Pancreas (tissue), 10 donors: ENCODE measurements around the gene SLC8A2. TPM values are rescaled to one million over a fixed set of nuclear protein-coding genes. Genes with fewer than 3 reads are reported as not detected.
"Not testable (repeated sequence)": the region's sequence is repeated elsewhere in the genome, so short reads cannot be mapped to it uniquely, and the experiment has no call there.

Experiments
- ATAC-seq, 4 donors: fragments of 200-7000 bp; cut with Tn5 transposase; one replicate each; pipeline versions ENCODE4 v1.8.0 to v1.9.1; 2020; ENCODE audit warnings: mild to moderate bottlenecking in 4 of 4, moderate library complexity in 4 of 4
- DNase-seq, 6 donors: peaks; one replicate each; pipeline ENCODE4 v3.0.0-alpha.2; 2020
- FAIRE-seq: peaks from 2 replicates; lab custom pipeline; 2012; peaks lifted over from hg19 to GRCh38; lab: Jason Lieb, UNC
- H3K27ac ChIP-seq, 4 donors: fragments of 200-600 bp; sonication (generic); 1 replicate in 3 of 4; 2 replicates in 1 of 4; pipeline versions ENCODE4 v1.5.0 to v1.8.0; 2020
- H3K27me3 ChIP-seq, 4 donors: fragments of 200-600 bp; one replicate each; pipeline ENCODE4 v1.8.0; 2021
- H3K36me3 ChIP-seq, 3 donors: fragments of 200-600 bp; sonication (generic) in 1 of 3; one replicate each; pipeline versions ENCODE4 v1.5.0 to v1.8.0; 2020 to 2021
- H3K4me1 ChIP-seq, 3 donors: fragments of 200-600 bp; one replicate each; pipeline ENCODE4 v1.8.0; 2021
- H3K4me3 ChIP-seq, 4 donors: fragments of 200-600 bp; sonication (generic) in 2 of 4; one replicate each; pipeline versions ENCODE4 v1.5.0 to v1.8.0; 2020 to 2021
- H3K9me3 ChIP-seq, 4 donors: fragments of 200-600 bp; one replicate each; pipeline ENCODE4 v1.8.0; 2021
- WGBS, 2 donors: extraction: QIAGEN DNeasy Blood & Tissue Kit; methylation state at CpG; one replicate each; pipeline ENCODE4 v1.1.7; 2013; 5-methylcytosine and 5-hydroxymethylcytosine counted together
- intact Hi-C, 3 donors: fragments of 100-400 bp; cut with DNase I; formaldehyde crosslinking; loops; one replicate each; pipeline versions ENCODE4 v1.11.1 to v1.14.2; 2022
- polyA plus RNA-seq, 2 donors: library from polyadenylated mRNA; stranded (reverse); fragments of 200-250 nt; gene quantifications; one replicate each; pipeline ENCODE4 v1.2.3, GENCODE V29; 2013
- total RNA-seq, 6 donors: library from RNA; stranded (reverse); fragmentation: NEBNext Ultra II Directional in 4 of 6; extraction: Animal tissue kit (Norgen Biotek cat#: 25700) in 4 of 6; gene quantifications; one replicate each; pipeline versions ENCODE4 v1.2.1 to v1.2.4, GENCODE V29; 2021 to 2023
- TF ChIP-seq, protein P1 (sequence below), 4 donors: fragments of 200-600 bp; sonication (generic) in 3 of 4; IDR thresholded peaks; one replicate each; pipeline versions ENCODE4 v1.5.0 to v1.8.0; 2021; ENCODE audit warnings: antibody characterized with exemption in 4 of 4
- donor health status: healthy with polysubstance abuse.
- donor health status: DM: no; HTN: no; CAD: no; lungs with moderate emphysema.
- donor health status: DM: no; HTN: no; CAD: no.
- donor health status: control.
- donor health status: control.
- donor health status: Bipolar disorder and iron deficiency.
- donor health status: DM: yes; HTN: yes; CAD: no.
- donor health status: DM: no; HTN: no; CAD: no.
- donor health status: DM: no; HTN: no; CAD: no.
- donor health status: DM: yes; HTN: yes; CAD: no.

SLC8A2 gene
- total and polyA plus RNA-seq, 8 donors, result 2.6 to 8.3 (median 6.3) TPM

DNA sequence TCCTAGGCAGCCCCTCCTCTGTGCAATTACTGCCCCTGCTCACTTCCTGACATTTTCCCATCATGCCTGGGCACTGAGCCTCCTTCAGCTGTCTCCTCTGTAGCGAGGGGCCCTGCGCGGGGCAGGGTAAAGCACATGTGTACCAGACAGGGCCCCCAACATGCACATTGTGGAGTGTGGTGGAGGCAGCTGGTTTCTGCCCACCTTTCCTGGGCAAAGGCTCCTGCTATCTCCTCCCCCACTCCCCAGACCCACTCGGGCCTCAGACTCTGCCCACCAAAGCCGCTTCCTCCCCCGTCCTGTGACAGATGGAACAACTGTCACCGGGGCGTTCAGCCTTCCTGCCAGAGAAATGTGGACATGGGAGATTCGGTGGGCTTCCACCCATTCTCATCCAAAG is 15.2 kb upstream of the SLC8A2 start:
- H3K36me3 ChIP-seq, result peaks cover 0 to 30% (median 6%) of the 10 kb centered on the region in 3 donors
- intact Hi-C loops, result no loop called here

DNA sequence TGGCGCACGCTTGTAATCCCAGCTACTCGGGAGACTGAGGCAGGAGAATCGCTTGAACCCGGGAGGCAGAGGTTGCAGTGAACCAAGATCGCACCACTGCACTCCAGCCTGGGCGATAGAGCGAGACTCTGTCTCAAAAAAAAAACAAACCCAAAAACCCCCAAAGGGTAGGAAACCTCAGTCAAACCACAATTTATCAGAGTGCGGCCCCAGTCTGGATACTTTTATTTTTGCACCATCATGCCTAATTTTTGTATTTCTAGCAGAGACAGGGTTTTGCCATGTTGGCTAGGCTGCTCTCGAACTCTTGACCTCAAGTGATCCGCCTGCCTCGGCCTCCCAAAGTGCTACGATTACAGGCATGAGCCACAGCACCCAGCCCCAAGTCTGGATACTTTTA is 14.5 kb upstream of the SLC8A2 start:
- H3K27me3 ChIP-seq, H3K9me3 ChIP-seq, DNase-seq, intact Hi-C loops, ATAC-seq, FAIRE-seq, H3K4me3 ChIP-seq, H3K4me1 ChIP-seq, H3K27ac ChIP-seq: not testable (repeated sequence)
- H3K36me3 ChIP-seq, result peaks cover 0 to 24% (median 5%) of the 10 kb centered on the region in 3 donors
- 91 to 93% methylated on average over 13 of the region's 13 CpGs for WGBS, 2 donors

More for the DNA sequence above, 15.2 kb upstream of the SLC8A2 start:
- DNase-seq (peak in 1 of 6 donors; percentile 51), ATAC-seq (no peak), FAIRE-seq (no peak)
- H3K27me3 ChIP-seq, result no peaks in the 10 kb centered on the region
- H3K27ac ChIP-seq, result no peak overlapping the region
- H3K4me3 ChIP-seq, result no peak overlapping the region
- no peaks in the 10 kb centered on the region for H3K9me3 ChIP-seq
- TF ChIP-seq, protein P1, sequence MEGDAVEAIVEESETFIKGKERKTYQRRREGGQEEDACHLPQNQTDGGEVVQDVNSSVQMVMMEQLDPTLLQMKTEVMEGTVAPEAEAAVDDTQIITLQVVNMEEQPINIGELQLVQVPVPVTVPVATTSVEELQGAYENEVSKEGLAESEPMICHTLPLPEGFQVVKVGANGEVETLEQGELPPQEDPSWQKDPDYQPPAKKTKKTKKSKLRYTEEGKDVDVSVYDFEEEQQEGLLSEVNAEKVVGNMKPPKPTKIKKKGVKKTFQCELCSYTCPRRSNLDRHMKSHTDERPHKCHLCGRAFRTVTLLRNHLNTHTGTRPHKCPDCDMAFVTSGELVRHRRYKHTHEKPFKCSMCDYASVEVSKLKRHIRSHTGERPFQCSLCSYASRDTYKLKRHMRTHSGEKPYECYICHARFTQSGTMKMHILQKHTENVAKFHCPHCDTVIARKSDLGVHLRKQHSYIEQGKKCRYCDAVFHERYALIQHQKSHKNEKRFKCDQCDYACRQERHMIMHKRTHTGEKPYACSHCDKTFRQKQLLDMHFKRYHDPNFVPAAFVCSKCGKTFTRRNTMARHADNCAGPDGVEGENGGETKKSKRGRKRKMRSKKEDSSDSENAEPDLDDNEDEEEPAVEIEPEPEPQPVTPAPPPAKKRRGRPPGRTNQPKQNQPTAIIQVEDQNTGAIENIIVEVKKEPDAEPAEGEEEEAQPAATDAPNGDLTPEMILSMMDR (IDR thresholded peaks at IDR 0.05), result no peak
- H3K4me1 ChIP-seq, result no peaks in the 10 kb centered on the region
- WGBS, 2 donors, result 84 to 87% methylated on average over 9 of the region's 9 CpGs

DNA sequence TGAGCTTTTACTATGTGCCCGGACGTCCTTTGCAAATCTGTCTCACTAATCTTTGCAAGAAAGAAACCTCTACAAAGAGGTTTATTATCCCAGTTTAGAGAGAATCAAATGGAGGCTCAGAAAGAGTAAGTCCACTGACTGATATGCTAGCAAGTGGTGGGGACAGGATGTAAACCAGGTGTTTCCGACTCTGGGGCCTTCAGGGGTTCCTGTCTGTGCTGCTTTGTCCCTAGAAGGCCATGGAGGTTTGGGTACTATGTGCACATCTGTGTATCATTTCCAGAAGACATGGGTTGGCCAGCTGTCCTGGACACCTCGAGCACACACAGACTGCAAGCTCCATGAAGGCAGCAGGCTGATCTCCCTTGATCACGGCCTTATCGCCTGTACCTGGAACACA is 13.5 kb upstream of the SLC8A2 start:
- no peaks in the 10 kb centered on the region for H3K4me1 ChIP-seq
- WGBS, 2 donors, result 87 to 94% methylated on average over 6 of the region's 6 CpGs
- DNase-seq (peak in 1 of 6 donors; percentile 17), ATAC-seq (no peak), FAIRE-seq (no peak)
- peaks cover 0 to 17% (median 0%) of the 10 kb centered on the region in 3 donors for H3K36me3 ChIP-seq
- H3K9me3 ChIP-seq, result no peaks in the 10 kb centered on the region
- no peaks in the 10 kb centered on the region for H3K27me3 ChIP-seq
- H3K27ac ChIP-seq, result peak overlapping the region in 1 of 4 donors; percentile 85
- TF ChIP-seq, protein P1 (IDR thresholded peaks at IDR 0.05), result no peak
- intact Hi-C loops, result no loop called here
- H3K4me3 ChIP-seq, result no peak overlapping the region

DNA sequence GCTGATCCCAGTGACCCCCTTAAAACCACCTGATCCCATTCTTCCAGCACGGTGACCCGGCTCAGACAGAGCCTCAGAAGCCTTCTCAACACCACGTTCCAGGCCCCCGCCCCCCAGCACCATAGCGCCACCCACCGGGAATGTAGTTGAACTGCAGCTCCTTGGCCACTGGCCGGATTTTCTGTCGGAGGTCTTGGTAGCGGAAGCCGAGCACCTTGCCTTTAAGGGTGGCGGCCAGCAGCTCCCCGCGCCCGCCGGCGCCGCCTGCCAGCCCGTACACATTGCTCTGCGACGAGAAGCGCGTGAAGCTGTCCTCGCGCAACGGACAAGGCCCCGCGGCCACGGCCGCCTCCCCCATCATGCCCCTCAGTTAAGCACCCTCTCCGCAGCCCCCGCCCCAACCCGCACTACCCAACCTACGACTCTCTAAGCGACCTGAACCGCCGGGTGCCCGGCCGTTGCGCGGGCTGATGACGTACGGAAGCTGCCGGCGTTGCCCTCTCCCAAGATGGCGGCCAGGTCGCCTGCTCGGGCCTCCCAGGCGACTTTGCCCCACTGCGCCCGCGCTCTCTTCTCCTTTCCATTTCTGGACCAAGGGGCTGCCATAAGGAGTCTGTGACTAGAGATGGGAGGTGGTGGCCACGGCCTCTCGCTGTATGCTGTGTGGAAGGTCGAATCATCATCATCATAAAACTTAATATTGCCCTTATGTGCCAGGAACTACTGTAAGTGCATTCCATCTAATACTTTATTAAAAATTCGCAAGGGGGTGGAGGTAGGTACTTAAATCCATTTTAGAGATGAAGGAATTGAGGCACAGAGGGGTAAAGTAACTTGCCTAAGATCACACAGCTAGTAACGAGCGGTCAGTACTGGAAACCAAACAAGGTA is 12.4 kb upstream of the SLC8A2 start, which contains the start of gene KPTN:
Gene KPTN (minus strand): TSS at position 420 of the 891 bp plus-strand sequence. CDS start 59 bp downstream, at position 361.
- Histone ChIP-seq H3K27ac (peak within 1 kb of the TSS; percentile 78 to 87 (median 83)), H3K4me3 (peak within 1 kb of the TSS; percentile 38 to 64 (median 56))
- FAIRE-seq, result no peak

DNA sequence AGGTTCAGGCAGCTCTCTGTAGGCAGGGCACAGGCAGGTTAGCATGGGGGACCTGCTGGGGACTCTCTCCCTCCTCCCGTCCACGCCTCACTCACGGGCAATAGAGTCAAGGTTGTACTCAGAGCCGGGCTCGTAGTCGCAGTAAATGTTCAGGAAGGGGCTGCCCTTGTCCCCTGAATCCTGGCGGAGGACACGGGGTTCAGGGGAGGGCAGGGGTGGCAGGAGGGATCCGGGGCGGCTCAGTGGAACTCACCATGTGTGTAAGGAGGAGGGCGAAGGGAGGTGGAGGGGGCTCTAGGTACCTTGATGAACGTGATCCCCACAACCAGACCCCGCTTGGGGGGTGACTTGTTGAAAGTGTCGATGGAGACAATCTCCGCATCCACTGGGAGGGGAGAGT is 11.5 kb upstream of the SLC8A2 start:
- no peak for FAIRE-seq
- H3K4me3 ChIP-seq, result peak overlapping the region in 3 of 4 donors; percentile 53 to 64 (median 58)
- no peak overlapping the region for H3K27ac ChIP-seq

More for the DNA sequence above, 12.4 kb upstream of the SLC8A2 start, which contains the start of gene KPTN:
- H3K4me1 ChIP-seq, result no peaks in the 10 kb centered on the region
- TF ChIP-seq, protein P1 (IDR thresholded peaks at IDR 0.05), result peak; percentile 50 to 74 (median 66)
- H3K36me3 ChIP-seq, result peaks cover 0 to 10% (median 0%) of the 10 kb centered on the region in 3 donors
- H3K27me3 ChIP-seq, result no peaks in the 10 kb centered on the region
- WGBS, 2 donors, result 1 to 2% methylated on average over 57 of the region's 57 CpGs
- peak; percentile 83 to 95 (median 90) for DNase-seq
- H3K9me3 ChIP-seq, result no peaks in the 10 kb centered on the region
- ATAC-seq, result peak; percentile 91 to 95 (median 92)
- intact Hi-C loops, result no loop called here

More for the DNA sequence above, 11.5 kb upstream of the SLC8A2 start:
- intact Hi-C loops, result no loop called here
- DNase-seq (peak in 2 of 6 donors; percentile 19 to 70), ATAC-seq (no peak)
- Histone ChIP-seq H3K27me3 (no peaks in the 10 kb centered on the region), H3K9me3 (no peaks in the 10 kb centered on the region), H3K4me1 (no peaks in the 10 kb centered on the region), H3K36me3 (peaks cover 0 to 4% (median 0%) of the 10 kb centered on the region in 3 donors)
- WGBS, 2 donors, result 83 to 86% methylated on average over 14 to 15 of the region's 15 CpGs
- TF ChIP-seq, protein P1 (IDR thresholded peaks at IDR 0.05), result no peak
